ENCODE measurements around the gene RASGRP2. TPM values are rescaled to one million over a fixed set of nuclear protein-coding genes. Genes with fewer than 3 reads are reported as not detected.

Gene RASGRP2
- total RNA-seq, 2 donors from 2014 or later = 0.86 to 1.9 TPM

DNA sequence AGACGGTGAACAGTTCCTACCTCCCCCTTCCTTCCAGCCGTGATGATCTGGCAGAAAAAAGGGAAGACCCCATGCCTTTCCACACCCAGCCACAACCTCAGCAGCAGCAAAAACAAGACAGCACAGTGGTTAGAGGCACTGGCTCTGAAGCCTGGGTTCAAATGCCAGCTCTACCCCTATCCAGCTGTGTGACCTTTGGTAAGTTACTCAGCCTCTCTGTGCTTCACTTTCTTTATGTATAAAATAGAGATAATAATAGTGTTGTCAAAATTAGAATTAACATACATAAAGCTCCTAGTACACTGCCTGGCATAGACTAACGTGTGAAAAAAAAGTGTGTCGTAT lies 25.2 kb downstream of the RASGRP2 start:
- Histone ChIP-seq H3K9me3 (ENCODE audit: control insufficient read depth, low read length) (no peaks in the 10 kb centered on the region), H3K27ac (ENCODE audit: low read depth, low read length) (no peak overlapping the region), H3K9ac (ENCODE audit: extremely low read depth, low read length, poor library complexity, severe bottlenecking) (no peak overlapping the region), H3K27me3 (ENCODE audit: control insufficient read depth, insufficient read depth, low read length, poor library complexity, severe bottlenecking) (peaks cover 89% of the 10 kb centered on the region), H3K36me3 (ENCODE audit: control insufficient read depth, insufficient read depth, low read length) (no peaks in the 10 kb centered on the region), H3K4me3 (ENCODE audit: low read length) (no peak overlapping the region), H3K4me1 (ENCODE audit: control insufficient read depth, insufficient read depth, low read length) (no peaks in the 10 kb centered on the region)
- no peak for DNase-seq
- Mint-ChIP-seq H3K4me3 (no peak overlapping the region), H3K36me3 (ENCODE audit: low read depth) (no peaks in the 10 kb centered on the region), H3K27ac (no peak overlapping the region), H3K9me3 (no peaks in the 10 kb centered on the region), H3K27me3 (ENCODE audit: insufficient read depth) (peaks cover 91% of the 10 kb centered on the region), H3K4me1 (no peaks in the 10 kb centered on the region)
- 79% methylated on average over 4 of the region's 4 CpGs; no CpG with 5 or more reads in 1 of the 2 experiments for WGBS, 2 experiments (ENCODE audit: insufficient coverage in 1 of 2, insufficient read length in 1 of 2)
- TF ChIP-seq, protein P1, sequence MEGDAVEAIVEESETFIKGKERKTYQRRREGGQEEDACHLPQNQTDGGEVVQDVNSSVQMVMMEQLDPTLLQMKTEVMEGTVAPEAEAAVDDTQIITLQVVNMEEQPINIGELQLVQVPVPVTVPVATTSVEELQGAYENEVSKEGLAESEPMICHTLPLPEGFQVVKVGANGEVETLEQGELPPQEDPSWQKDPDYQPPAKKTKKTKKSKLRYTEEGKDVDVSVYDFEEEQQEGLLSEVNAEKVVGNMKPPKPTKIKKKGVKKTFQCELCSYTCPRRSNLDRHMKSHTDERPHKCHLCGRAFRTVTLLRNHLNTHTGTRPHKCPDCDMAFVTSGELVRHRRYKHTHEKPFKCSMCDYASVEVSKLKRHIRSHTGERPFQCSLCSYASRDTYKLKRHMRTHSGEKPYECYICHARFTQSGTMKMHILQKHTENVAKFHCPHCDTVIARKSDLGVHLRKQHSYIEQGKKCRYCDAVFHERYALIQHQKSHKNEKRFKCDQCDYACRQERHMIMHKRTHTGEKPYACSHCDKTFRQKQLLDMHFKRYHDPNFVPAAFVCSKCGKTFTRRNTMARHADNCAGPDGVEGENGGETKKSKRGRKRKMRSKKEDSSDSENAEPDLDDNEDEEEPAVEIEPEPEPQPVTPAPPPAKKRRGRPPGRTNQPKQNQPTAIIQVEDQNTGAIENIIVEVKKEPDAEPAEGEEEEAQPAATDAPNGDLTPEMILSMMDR (conservative IDR thresholded peaks at IDR 0.05) = no peak

- peaks cover 93% of the 10 kb centered on the region for H3K27me3 Mint-ChIP-seq (ENCODE audit: insufficient read depth)
- no peaks in the 10 kb centered on the region for H3K4me1 ChIP-seq (ENCODE audit: control insufficient read depth, insufficient read depth, low read length)
- H3K4me1 Mint-ChIP-seq = no peaks in the 10 kb centered on the region
- no peak for DNase-seq
- H3K36me3 ChIP-seq (ENCODE audit: control insufficient read depth, insufficient read depth, low read length) = no peaks in the 10 kb centered on the region
- H3K27ac Mint-ChIP-seq = no peak overlapping the region
- no peaks in the 10 kb centered on the region for H3K9me3 Mint-ChIP-seq
- no peaks in the 10 kb centered on the region for H3K36me3 Mint-ChIP-seq (ENCODE audit: low read depth)
- TF ChIP-seq, protein P1 (conservative IDR thresholded peaks at IDR 0.05) = no peak
- H3K4me3 Mint-ChIP-seq = no peak overlapping the region
- no peaks in the 10 kb centered on the region for H3K9me3 ChIP-seq (ENCODE audit: control insufficient read depth, low read length)
- no peak overlapping the region for H3K4me3 ChIP-seq (ENCODE audit: low read length)
- whole genome bisulfite sequencing, 2 experiments (ENCODE audit: insufficient coverage in 1 of 2, insufficient read length in 1 of 2) = 90% methylated on average over 8 to 15 of the region's 15 CpGs
- H3K27ac ChIP-seq (ENCODE audit: low read depth, low read length) = no peak overlapping the region
- H3K27me3 ChIP-seq (ENCODE audit: control insufficient read depth, insufficient read depth, low read length, poor library complexity, severe bottlenecking) = peaks cover 94% of the 10 kb centered on the region
- no peak overlapping the region for H3K9ac ChIP-seq (ENCODE audit: extremely low read depth, low read length, poor library complexity, severe bottlenecking)
Measured at GRCh38 chr11:64718084-64718779, 25.7 kb downstream of the RASGRP2 start.

- TF ChIP-seq, protein P1 (conservative IDR thresholded peaks at IDR 0.05) = no peak
- Histone ChIP-seq H3K27me3 (ENCODE audit: control insufficient read depth, insufficient read depth, low read length, poor library complexity, severe bottlenecking) (peaks cover 99% of the 10 kb centered on the region), H3K9me3 (ENCODE audit: control insufficient read depth, low read length) (no peaks in the 10 kb centered on the region), H3K36me3 (ENCODE audit: control insufficient read depth, insufficient read depth, low read length) (no peaks in the 10 kb centered on the region), H3K9ac (ENCODE audit: extremely low read depth, low read length, poor library complexity, severe bottlenecking) (no peak overlapping the region), H3K27ac (ENCODE audit: low read depth, low read length) (no peak overlapping the region), H3K4me3 (ENCODE audit: low read length) (no peak overlapping the region), H3K4me1 (ENCODE audit: control insufficient read depth, insufficient read depth, low read length) (no peaks in the 10 kb centered on the region)
- no peaks in the 10 kb centered on the region for H3K9me3 Mint-ChIP-seq
- no peak overlapping the region for H3K27ac Mint-ChIP-seq
- 77 to 80% methylated on average over 1 to 4 of the region's 4 CpGs for WGBS, 2 experiments (ENCODE audit: insufficient coverage in 1 of 2, insufficient read length in 1 of 2)
- H3K36me3 Mint-ChIP-seq (ENCODE audit: low read depth) = no peaks in the 10 kb centered on the region
- H3K27me3 Mint-ChIP-seq (ENCODE audit: insufficient read depth) = peaks cover 95% of the 10 kb centered on the region
- H3K4me3 Mint-ChIP-seq = no peak overlapping the region
- H3K4me1 Mint-ChIP-seq = no peaks in the 10 kb centered on the region
- DNase-seq = peak; percentile 41
Measured at GRCh38 chr11:64717268-64717578, 26.7 kb downstream of the RASGRP2 start.
